HL-60 (cell line): Measurements from ENCODE around the gene KIAA1217.

ENCODE experiments used
- CTCF ChIP-seq: IDR thresholded peaks from one replicate; pipeline ENCODE4 v1.5.1; 2011; ENCODE audit warnings: low read length, control low read depth, inconsistent platforms; ENCODE audit not compliant: insufficient read depth
- POLR2AphosphoS5 ChIP-seq: IDR thresholded peaks from 2 replicates; pipeline ENCODE4 v1.6.1; 2012; ENCODE audit warnings: low read depth

DNA sequence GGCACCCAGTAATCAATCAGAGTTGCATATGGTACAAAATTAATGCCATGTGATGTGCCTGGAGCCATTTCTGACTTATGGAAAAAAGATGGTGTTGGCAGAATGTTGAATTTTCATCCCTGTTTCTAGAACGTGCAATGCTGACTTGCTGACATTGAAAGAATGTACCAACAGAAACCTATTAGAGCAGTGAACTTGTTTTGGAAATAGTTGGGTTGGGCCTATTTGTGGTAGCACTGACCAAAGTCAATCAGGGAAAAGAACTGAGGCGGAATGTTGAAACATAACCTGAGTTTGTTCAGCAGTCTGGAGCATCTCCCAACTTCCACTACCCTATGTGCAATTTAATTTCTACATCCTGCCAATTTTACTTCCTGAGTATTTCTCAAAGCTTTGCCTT, 11.7 kb upstream of the KIAA1217 start:
- TF ChIP-seq CTCF (no peak), POLR2AphosphoS5 (no peak)
